ENCODE results near the gene SYT13.

The SYT13 gene

DNA sequence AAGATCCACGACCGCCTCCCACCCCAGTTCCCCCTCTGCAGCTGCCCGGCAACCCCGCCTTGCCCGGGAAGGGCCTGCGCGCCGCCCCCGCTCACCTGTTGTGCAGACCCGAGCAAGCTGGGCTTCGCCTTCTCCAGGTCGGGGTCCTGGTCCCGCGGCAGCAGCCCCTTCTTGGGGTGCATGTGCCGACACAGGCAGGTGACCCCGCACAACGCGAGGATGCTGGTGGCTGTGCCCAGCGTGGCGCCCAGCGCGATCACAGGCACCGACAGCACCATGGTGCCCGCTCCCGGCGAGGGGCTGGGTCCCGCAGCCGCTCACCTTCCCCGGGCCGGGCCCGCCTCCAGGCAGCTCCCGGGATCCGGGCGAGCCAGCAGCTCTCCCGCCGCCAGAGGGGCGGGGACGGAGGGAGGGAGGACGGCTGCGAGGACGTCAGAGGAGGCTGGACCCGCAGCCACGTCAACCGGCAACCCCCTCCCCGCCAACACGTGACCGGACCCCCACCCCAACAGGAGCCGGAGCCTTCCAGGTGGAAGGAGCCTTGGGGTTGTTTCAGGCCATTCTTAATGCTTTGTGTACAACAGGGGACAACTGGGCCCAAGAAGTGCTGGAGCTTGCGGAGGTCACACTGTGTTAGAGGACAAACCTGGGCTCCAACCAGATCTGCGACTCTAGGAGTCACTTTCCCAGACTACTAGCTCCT is at the start of gene SYT13:
Gene SYT13 (minus strand): TSS at position 412 of the 703 bp plus-strand sequence. CDS start 134 bp downstream, at position 278.
- no peak for DNase-seq (ENCODE audit: low read depth)

DNA sequence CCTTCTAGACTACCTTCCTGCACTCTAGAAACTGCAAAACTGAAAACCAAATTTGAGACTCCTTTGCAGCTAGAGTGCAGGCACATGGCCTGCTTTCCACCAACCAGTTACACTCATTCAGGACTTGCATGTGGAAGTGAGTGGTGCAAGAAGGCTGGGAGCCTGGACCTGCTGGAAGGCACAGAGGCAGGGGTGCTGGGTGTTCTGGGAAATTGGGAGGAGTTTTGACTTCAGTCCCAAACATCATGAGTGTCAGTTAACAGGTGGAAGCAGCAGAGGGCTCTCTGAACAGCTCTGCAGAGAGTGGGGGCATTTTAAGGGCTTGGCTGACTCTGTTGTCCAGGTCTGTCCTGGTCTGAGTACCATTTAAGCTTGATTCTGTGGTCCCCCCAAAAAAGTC is 49.3 kb upstream of the SYT13 start:
- no peak for DNase-seq (ENCODE audit: low read depth)

- DNase-seq (ENCODE audit: low read depth): no peak
Observed at GRCh38 chr11:45334836-45335235, 48.7 kb upstream of the SYT13 start.

DNA sequence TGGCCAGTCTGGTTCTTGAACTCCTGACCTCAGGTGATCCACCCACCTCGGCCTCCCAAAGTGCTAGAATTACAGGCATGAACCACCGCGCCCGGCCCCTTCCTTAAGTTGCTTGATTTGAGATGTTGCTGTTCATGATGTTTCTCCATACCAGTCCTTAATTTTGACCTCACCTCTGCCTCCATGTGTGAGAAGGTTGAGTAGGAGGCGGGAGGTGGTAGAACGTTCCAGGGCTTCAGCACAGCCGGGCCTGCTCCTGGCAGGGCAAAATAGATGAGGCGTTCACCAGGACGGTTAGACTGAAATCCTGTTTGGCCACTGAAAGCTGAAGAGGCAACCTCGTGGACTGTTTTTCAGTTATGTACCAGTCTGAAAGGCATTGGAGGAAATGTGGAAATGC is 48.3 kb upstream of the SYT13 start:
- no peak for DNase-seq (ENCODE audit: low read depth)

GRCh38 chr11:45333001-45333971 is 47.1 kb upstream of the SYT13 start:
- DNase-seq (ENCODE audit: low read depth): no peak

DNA sequence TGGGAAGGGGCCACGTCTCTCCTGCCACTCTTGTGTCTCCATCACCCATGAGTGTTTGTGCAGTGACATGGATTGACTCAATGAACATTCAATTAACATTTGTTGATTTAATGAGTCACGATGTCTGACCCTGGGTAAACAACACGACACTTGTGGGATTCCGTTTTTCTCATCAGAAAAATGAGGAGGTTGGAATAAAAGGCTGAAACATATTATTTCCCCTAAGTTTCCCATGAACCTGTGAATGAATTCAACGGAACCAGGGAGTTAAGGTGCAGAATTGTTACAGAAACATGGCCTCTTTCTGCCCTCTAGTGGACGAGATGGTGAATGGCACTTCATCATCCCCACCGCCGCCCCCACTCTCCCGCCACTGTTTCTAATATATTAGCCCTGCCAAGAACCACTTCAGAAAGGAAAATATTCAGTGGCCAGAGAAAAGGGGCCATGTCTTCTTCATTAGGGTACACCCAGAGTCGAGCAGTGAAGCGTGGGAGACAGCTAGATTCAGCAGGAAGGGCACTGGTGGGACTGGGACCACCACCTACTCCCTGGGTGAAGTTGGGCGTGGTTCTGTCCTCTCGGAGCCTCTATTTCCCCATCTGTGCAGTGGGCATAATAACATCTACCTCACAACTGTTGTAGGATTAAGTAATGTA is 46.3 kb upstream of the SYT13 start:
- no peak for DNase-seq (ENCODE audit: low read depth)

GRCh38 chr11:45331839-45332238 is 45.7 kb upstream of the SYT13 start:
- DNase-seq (ENCODE audit: low read depth): no peak

- DNase-seq (ENCODE audit: low read depth): no peak
Observed at GRCh38 chr11:45328726-45329125, 42.6 kb upstream of the SYT13 start.

DNA sequence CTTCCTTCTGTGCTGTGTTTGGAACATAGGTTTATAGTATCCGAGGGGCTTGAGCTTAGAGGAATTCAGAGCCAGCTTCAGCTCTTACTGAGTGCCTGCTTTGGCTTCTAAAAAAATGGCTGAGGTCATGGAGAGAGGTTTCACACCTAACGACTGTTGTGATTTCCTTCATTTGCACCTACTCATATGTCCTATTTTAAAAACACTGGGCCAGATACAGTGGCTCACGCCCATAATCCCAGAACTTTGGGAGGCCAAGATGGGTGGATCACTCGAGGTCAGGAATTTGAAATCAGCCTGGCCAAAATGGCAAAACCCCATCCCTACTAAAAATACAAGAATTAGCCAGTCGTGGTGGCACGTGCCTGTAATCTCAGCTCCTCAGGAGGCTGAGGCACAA is 38.3 kb upstream of the SYT13 start:
- DNase-seq (ENCODE audit: low read depth): no peak

- DNase-seq (ENCODE audit: low read depth): no peak
Observed at GRCh38 chr11:45323601-45324249, 37.6 kb upstream of the SYT13 start.

DNA sequence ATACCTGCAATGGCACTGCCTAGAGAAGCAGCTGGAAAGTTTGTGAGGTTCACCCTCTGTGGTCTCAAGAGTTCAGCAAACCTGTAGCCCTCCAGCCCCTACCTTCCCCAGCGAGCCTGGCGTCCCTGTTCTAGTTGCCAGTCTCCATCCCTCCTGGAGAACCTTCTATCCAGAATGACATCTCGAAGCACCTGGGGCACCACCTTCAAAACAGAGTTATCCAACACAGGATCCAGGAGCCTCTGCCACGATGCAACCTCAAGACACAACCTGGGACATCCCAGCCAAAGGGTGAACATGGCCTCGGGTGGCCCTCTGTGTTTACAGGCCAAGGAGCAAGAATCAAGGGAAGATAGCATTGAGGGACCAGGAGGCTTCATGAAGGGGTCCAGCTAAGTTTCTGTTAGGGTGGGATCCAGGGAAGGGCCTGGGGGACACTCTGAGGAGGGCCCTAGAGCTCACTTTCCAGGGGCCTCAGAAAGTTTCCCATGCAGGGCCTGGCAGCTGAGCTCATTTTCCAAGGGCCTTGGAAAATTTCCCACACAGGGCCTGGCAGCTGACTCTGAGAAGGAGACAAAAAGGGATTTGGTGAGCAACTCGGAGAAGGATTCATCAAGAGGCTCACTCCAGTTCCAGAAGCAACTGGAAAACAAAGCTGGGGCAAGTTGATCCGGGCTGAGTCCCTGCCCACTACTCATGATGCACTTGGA is 36.9 kb upstream of the SYT13 start:
- no peak for DNase-seq (ENCODE audit: low read depth)

DNA sequence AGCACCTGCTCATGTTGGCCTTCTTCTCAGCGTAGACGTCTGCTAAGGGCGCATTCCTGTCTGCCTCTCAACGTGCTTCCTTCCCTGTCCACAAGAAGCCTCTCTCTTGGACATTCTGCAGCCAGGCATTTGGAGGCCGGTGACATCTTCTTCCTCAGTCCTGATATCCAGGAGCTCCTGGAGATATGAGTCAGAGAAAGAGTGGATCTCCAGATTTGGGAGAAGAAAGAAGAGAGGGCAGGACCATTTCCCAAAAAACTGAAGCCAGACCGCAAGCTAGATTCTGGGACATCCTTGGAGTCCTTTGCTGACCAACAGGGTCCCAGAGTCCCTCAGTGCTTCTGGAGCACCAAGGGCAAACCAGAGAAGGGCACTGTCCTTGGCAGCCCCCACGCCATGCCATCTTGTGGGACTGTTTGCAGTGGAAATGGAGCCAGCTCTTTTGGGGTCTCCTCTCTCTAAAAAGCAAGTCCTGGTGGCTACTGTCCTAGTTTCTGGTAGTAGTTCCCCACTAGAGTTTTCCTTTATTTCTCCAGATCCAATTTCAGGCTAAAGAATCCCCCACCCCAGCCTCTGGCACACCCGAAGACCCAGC is 36.1 kb upstream of the SYT13 start:
- no peak for DNase-seq (ENCODE audit: low read depth)

DNA sequence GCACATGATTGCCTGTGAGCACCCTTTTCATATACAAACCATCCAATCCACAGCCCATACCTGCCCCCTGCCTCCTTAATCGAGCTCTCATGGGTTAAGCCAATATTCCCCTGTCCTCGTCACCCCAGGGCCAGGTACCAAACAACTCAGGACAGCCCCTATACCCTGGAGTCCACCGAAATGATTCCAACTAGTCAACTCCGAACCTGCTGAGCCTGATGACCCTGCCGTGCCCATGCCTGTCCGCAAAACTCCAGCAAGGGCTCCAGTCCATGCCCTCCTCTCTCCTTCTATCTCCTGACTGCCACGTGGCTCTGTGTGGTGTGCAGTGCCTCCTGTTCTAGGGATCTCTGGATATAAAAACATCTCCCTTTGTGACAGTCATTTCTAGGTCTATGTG is 35.5 kb upstream of the SYT13 start:
- no peak for DNase-seq (ENCODE audit: low read depth)

DNA sequence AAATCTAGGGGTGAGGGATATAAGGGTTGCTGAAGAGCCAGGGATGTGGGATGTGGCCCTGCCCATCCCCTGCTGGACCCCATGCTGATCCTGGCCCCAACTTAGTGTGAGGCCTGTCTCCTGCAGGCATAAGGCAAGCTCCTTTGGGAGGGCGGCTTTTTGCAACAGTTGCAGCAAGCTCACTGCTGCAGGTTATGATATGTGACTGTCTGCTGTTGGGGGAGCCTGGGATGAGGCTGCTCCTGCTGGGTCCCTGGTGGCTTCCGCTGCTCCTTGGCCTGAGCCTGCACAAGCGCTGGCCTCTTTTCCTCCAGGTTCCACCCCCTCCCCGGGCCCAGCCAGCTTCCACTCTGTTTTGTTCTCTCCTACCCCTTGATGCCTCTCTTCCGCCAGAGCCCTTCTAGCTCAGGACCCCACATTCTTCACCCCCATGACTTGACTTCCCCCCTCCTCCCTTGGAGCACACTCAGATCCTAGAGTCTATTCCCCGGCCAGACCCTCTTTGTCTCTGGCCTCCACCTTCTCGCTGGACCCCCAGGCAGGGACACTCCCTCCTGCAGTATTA is 35.0 kb upstream of the SYT13 start:
- DNase-seq (ENCODE audit: low read depth): no peak

DNA sequence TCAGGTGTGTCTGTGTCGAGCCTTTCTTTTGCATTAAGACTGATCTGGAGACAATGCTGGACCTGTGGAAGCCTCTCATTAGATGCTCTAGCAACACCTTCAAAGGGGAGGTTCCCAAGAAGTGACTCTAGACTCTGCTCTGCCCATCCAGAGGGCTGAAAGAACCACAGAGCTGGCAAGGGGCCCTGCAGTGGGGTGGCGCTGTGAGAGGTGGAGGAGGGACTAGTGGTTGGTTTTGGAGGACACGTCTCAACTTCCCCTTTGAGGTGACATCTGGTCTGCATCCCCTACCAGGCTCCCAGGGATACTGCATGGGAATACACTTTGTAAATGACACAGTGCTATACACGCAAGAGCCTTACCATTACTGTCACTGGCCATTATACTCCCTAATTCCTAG is 34.2 kb upstream of the SYT13 start:
- no peak for DNase-seq (ENCODE audit: low read depth)

- DNase-seq (ENCODE audit: low read depth): no peak
Observed at GRCh38 chr11:45319077-45319476, 32.9 kb upstream of the SYT13 start.

- no peak for DNase-seq (ENCODE audit: low read depth)
Observed at GRCh38 chr11:45318516-45318915, 32.4 kb upstream of the SYT13 start.

DNA sequence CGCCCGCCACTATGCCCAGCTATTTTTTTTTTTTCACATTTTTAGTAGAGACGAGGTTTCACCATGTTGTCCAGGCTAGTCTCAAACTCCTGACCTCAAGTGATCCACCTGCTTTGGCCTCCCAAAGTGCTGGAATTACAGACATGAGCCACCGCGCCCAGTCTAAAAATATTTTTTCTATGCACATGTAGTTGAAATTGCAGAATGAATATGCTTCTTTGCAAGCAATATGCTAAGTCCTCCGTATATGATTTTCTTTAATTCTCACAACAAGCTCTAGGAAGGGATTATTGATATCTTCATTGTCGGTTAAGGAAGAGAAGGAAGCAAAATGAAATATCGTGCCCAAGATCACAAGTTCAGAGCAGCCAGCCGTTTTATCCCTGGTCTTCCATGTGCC is 30.1 kb upstream of the SYT13 start:
- no peak for DNase-seq (ENCODE audit: low read depth)

DNA sequence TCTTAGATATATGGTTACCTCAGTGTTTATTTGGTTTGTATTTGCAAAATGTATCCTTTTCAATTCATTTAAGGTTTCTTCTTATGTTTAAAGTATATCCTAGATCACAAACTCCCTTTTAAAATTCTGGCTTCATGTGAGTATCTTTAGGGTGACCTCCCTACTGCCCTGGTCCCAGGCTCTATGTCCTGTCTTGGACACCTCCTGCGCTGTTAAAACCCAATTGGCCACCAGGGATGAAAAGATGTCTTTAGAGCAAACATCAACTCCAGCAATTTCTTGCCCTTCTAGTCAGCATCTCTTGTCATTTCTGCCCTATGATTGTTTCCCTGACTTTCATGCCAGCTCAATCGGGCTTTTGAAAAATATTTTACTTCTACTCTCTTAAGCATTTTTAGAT is 28.8 kb upstream of the SYT13 start:
- DNase-seq (ENCODE audit: low read depth): no peak

DNA sequence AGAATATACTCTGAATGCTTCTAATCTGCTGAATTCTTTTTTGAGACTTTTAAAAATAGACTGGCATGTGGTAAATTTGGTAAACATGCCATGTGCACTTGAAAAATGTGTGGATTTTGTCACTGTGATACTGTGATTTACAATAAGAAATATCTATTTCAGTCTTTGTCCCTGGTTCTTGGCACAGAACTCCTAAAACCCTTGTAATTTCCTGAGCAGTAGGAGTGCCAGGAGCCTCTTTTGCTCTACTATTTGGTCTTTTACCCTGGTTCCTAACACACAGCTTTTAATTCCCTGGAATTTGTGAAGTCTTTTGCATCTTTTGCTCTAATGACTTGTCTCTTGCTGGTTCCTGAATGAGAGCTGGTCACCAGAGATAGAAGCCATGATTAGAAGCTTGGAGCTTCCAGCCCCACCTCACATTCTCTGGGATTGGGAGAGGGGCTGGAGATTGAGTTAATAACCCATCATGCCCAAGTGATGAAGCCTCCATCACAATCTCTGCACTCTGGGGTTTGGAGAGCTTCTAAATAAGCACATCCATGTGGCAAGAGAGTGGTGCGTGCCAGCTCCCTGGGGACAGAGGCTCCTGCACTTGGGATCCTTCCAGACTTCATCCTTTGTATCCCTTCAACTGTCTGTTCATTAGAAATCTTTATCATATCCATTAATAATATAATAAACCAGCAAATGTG is 27.2 kb upstream of the SYT13 start:
- no peak for DNase-seq (ENCODE audit: low read depth)
